ENCODE measurements around the gene MAPK8.

- TF ChIP-seq POLR2A (IDR thresholded peaks at IDR 0.05) (no peak), CTCF (IDR thresholded peaks at IDR 0.05) (no peak)
Observed at GRCh38 chr10:48449501-48450232, 143.2 kb downstream of the MAPK8 start.
